Measurements from ENCODE around the gene FA2H. TPM values are rescaled to one million over a fixed set of nuclear protein-coding genes. Genes with fewer than 3 reads are reported as not detected.

Gene FA2H, protein sequence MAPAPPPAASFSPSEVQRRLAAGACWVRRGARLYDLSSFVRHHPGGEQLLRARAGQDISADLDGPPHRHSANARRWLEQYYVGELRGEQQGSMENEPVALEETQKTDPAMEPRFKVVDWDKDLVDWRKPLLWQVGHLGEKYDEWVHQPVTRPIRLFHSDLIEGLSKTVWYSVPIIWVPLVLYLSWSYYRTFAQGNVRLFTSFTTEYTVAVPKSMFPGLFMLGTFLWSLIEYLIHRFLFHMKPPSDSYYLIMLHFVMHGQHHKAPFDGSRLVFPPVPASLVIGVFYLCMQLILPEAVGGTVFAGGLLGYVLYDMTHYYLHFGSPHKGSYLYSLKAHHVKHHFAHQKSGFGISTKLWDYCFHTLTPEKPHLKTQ
- not detected in 2 replicates for total RNA-seq

DNA sequence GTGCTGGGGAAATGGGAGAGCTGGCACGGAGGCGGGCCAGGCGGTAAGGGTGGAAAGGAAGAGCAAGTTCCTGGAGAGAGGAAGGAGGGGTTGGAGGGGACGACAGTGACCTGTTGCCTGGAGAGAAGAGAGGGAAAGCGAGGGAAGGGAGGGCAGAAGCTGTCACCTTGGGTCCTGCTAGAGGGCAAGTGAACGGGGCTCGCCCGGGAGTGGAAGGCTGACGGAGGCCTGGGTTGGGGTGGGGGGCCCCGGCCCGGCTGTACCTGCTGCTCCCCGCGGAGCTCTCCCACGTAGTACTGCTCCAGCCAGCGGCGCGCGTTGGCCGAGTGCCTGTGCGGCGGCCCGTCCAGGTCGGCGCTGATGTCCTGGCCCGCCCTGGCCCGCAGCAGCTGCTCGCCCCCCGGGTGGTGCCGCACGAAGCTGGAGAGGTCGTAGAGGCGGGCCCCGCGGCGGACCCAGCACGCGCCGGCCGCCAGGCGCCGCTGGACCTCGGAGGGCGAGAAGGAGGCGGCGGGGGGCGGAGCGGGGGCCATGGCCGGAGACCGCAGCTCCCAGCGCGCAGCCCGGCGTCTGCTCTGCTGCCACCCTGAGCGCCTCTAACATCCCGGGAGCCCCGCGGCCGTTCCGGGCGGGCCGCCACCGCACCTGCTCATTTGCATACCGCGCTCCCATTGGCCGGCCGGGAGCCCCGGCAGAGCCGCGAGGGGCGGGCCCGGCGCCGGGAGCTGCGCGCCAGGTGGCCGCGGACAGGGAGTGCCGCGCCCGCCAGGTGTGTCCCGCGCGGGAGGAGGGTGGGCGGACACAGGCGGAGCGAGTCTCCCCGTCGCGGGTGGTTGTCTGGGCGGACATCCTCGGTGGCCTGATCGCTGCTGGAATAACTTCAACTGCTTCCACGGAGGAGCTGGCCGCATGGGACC, at the start of gene FA2H:
Gene FA2H (minus strand): TSS at position 598 of the 917 bp plus-strand sequence. CDS start 65 bp downstream, at position 533.

DNA sequence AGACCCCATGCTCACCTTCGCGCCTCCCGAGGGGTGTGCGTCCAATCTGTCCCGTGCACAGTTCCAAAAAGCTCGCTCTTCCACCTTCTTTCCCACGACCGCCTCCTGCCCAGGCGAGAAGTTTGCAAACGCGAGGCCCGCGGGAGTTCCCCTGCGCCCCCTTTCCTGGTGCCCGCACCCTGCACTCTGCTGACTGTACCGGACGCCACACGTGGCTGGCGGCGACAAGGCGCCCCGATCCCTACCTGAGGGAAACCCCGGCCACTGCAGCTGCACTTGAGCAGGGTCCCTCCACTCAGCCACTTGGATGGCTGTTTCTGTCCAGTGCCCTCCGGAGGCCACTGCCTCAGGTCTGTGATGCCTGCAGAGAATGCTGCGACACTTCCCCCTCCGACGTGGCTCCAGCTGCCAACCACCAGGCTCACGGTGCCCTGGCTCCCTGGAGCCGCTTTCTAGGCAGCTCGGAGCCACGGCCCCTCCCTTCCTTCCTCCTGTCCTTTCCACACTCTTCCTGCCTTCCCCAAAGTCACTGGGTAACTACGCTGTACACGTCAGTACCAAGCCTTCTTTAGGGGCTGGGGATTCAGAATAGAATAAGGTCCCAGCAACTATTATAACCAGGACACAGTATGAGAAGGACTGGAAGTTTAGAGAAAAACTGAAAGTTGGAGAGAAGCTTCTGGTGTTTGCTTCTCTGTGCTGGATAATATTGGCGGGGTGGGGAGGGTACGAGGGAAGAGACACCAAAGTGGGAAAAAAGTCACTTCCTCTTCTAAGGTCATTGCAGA, 74.0 kb downstream of the FA2H start, which contains the start of gene MLKL:
Gene MLKL (minus strand): TSS at position 425 of the 788 bp plus-strand sequence. CDS start 5,105 bp downstream, outside the sequence.

DNA sequence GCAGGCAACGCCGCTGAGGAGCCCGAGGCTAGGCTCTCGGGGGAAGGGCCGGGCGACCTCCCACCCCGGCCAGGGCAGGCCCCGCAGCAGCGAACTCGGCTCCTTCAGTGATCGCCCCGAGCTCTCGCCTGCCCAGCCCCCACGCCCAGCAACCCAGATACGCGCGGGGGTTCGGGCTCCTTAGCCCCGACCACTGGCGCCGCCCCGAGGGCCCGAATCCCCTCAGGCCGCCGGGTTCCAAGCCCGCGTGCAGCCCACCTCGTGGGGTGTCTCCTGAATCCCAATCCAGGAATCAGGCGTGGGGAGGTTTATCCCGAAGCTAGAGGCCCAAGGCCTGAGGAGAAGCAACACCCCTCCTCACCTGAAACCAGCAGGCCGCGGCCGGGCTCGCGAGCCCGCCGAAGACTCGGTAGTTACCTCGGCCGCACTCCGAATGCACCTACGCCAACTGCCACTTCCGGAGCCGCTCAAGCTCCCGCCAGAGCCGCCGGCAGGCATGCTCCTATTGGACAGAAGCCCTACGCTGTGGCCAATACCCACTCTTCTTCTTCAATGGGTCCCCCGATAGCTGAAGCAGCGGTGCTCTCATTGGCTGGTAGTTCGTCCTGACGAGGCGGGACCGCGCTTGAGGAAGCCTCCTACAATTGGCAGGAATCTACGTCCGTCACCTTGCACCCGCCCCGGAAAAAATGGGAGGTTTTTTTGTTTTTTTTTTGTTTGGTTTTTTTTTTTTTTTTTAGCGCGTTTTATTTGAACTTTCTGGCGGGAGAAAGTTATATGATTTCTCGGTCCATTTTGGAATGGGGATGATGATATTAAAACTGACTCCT, 108.0 kb downstream of the FA2H start, which contains the start of gene RFWD3:
Gene RFWD3 (minus strand): TSS at position 453 of the 830 bp plus-strand sequence. CDS start 5,428 bp downstream, outside the sequence.

Other genes starting within 250 kb of the FA2H start
- 326 and 451 TPM in 2 replicates for gene GLG1, start 167.7 kb downstream of the FA2H start, total RNA-seq
- gene RFWD3, start 107.9 kb downstream of the FA2H start, total RNA-seq = 10.4 and 26.9 TPM in 2 replicates
- 8.3 and 16.7 TPM in 2 replicates for gene MLKL, start 74.0 kb downstream of the FA2H start, total RNA-seq
- gene WDR59, start 210.3 kb upstream of the FA2H start, total RNA-seq = 7.4 and 16.1 TPM in 2 replicates
- 13.4 and 20.9 TPM in 2 replicates for gene ZNRF1, start 224.2 kb upstream of the FA2H start, total RNA-seq

Measured in smooth muscle cell of the umbilical artery (primary cell).